NB4 (cell line): ENCODE data around the gene GRN.

ENCODE experiments used
- CTCF ChIP-seq: IDR thresholded peaks from one replicate; pipeline ENCODE4 v1.5.1; 2012; ENCODE audit warnings: low read depth, low read length
- TF ChIP-seq, protein P1 (sequence below): IDR thresholded peaks from 2 replicates; pipeline ENCODE4 v1.6.1; 2011; ENCODE audit warnings: low read depth, low read length

DNA sequence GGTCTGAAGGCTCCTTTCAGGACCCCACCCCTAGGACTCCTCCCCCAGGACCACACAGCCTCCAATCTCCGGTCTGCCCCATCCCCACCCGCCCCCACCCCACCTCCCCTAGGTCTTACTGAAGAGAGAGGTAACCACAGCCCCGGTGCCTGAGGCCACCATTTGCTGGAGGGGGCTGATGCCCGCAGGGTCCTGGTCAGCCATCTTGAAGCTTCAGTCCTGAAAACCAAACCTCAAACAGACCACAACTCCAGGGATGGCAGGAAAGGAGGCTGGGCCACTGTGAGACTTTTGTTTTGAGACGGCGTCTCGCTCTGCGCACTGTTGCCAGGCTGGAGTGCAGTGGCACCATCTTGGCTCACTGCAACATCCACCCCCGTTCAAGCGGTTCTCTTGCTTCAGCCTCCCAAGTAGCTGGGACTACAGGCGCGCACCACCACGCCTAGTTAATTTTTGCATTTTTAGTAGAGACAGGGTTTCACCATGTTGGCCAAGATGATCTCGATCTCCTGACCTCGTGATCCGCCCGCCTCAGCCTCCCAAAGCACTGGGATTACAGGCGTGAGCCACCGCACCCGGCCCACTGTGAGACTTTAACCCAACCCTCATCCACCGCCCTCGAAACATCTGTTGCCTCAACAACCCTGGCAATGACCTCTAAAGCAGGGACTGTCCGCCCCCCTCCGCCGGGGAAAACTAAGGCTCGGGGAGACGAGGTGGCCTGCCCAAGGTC, 21.6 kb upstream of the GRN start:
- TF ChIP-seq CTCF, result no peak
- TF ChIP-seq, protein P1, sequence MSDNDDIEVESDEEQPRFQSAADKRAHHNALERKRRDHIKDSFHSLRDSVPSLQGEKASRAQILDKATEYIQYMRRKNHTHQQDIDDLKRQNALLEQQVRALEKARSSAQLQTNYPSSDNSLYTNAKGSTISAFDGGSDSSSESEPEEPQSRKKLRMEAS, result no peak
